ENCODE measurements around the gene FAM110D. TPM values are rescaled to one million over a fixed set of nuclear protein-coding genes. Genes with fewer than 3 reads are reported as not detected.

The FAM110D gene
- total and polyA plus RNA-seq, 2 of the 8 experiments (the other 6 are each of a cell fraction or from before 2014, with no cell fraction given) = 0.21 to 0.48 TPM

- ChIA-PET POLR2A (ENCODE audit: partially characterized antibody) (no interaction called here), CTCF (ENCODE audit: partially characterized antibody) (interaction anchor here (0.6 to 1.4 kb wide), 4 partner anchors 12 to 296 kb away, joined by 3 to 14 read pairs (median 4); no protein-coding TSS in a partner anchor)
- no peak for FAIRE-seq
- H3K23me2 ChIP-seq (ENCODE audit: low read depth, low read length) = no peaks in the 10 kb centered on the region; the same call in 1 of the 2 replicates
- TF ChIP-seq SAP30 (IDR thresholded peaks at IDR 0.05; ENCODE audit: insufficient read depth, insufficient replicate concordance, low read length) = no peak
- no peak for TF ChIP-seq FOSL1 (IDR thresholded peaks at IDR 0.05; ENCODE audit: insufficient read depth, low read depth, low read length)
- TF ChIP-seq SP4 (IDR thresholded peaks at IDR 0.05; ENCODE audit: low read length) = no peak
- TF ChIP-seq CEBPB (IDR thresholded peaks at IDR 0.05; ENCODE audit: low read depth, low read length) = no peak
- TF ChIP-seq HDAC2 (IDR thresholded peaks at IDR 0.05; ENCODE audit: borderline replicate concordance in 1 of 2, low read depth in 2 of 2, low read length in 2 of 2) = no peak
- no peak for TF ChIP-seq ASH2L (IDR thresholded peaks at IDR 0.05; ENCODE audit: low read length)
- TF ChIP-seq CHD2 (IDR thresholded peaks at IDR 0.05; ENCODE audit: low read length) = no peak
- no peak overlapping the region for H2BK5ac ChIP-seq (ENCODE audit: low read depth, low read length)
- H3K27me3 ChIP-seq (replicated peaks in 1 of 4; ENCODE audit: control insufficient read depth in 3 of 4, extremely low read depth in 1 of 4, insufficient read depth in 3 of 4, low read length in 3 of 4) = no peaks in the 10 kb centered on the region
- no peak overlapping the region for H3K23ac ChIP-seq (ENCODE audit: insufficient read length)
- no peak overlapping the region for H3K56ac ChIP-seq (replicated peaks; ENCODE audit: insufficient read length, low read depth, low read length)
- H4K20me1 ChIP-seq (replicated peaks in 1 of 2; ENCODE audit: control insufficient read depth in 1 of 2, insufficient read depth in 2 of 2, low read length in 2 of 2) = no peaks in the 10 kb centered on the region
- no peak overlapping the region for H3K4me3 ChIP-seq (ENCODE audit: extremely low read depth in 1 of 4, insufficient read depth in 2 of 4, low read depth in 3 of 4, low read length in 4 of 4)
- H4K91ac ChIP-seq (replicated peaks; ENCODE audit: insufficient read length, low read length) = no peak overlapping the region
- no peak overlapping the region for H4K8ac ChIP-seq (ENCODE audit: extremely low read depth, insufficient read depth, low read length)
- no peaks in the 10 kb centered on the region for H3K36me3 ChIP-seq (ENCODE audit: control insufficient read depth in 2 of 4, insufficient read depth in 4 of 4, low read length in 3 of 4)
- H2BK15ac ChIP-seq (ENCODE audit: low read length) = no peak overlapping the region
- H3K27ac ChIP-seq (ENCODE audit: low read depth, low read length) = no peak overlapping the region
- no peak overlapping the region for H2AK5ac ChIP-seq (ENCODE audit: low read depth, low read length)
- H3K9me3 ChIP-seq (ENCODE audit: insufficient read depth in 2 of 2, low read depth in 1 of 2, low read length in 1 of 2) = no peaks in the 10 kb centered on the region
- H3K79me1 ChIP-seq (ENCODE audit: low read depth, low read length) = no peaks in the 10 kb centered on the region
- no peak overlapping the region for H2BK12ac ChIP-seq (ENCODE audit: low read depth, low read length)
- H3K14ac ChIP-seq (ENCODE audit: insufficient read length) = no peak overlapping the region
- H2BK20ac ChIP-seq (ENCODE audit: low read length) = no peak overlapping the region
- no peaks in the 10 kb centered on the region for H3K4me1 ChIP-seq (replicated peaks in 1 of 4; ENCODE audit: control insufficient read depth in 3 of 4, insufficient read depth in 4 of 4, low read length in 3 of 4)
- no peak overlapping the region for H3K18ac ChIP-seq (ENCODE audit: extremely low read depth, low read length)
- H2AFZ ChIP-seq (ENCODE audit: low read length) = no peak overlapping the region
- H3K4ac ChIP-seq (replicated peaks; ENCODE audit: insufficient read length, low read depth, low read length) = no peak overlapping the region
- 73% methylated on average over 1 of the region's 1 CpG; no CpG with 5 or more reads in 1 of the 2 experiments for whole genome bisulfite sequencing, 2 experiments (ENCODE audit: extremely low coverage in 1 of 2, insufficient coverage in 1 of 2, insufficient read length in 1 of 2, insufficient replicate concordance in 2 of 2, low coverage in 1 of 2, low lambda C conversion rate in 2 of 2, missing lambda C conversion rate in 1 of 2)
- peak in 1 of 2 experiments; percentile 22 for DNase-seq (ENCODE audit: low read depth in 1 of 2, low spot score in 2 of 2)
- H4K5ac ChIP-seq (ENCODE audit: insufficient read length, low read depth, low read length) = no peak overlapping the region
- H3K4me2 ChIP-seq (ENCODE audit: insufficient read depth in 1 of 2, low read depth in 2 of 2, low read length in 2 of 2) = no peak overlapping the region
- no peak overlapping the region for H2BK120ac ChIP-seq (replicated peaks; ENCODE audit: low read depth, low read length)
- no peak overlapping the region for H3K9ac ChIP-seq (replicated peaks in 1 of 4; ENCODE audit: extremely low read depth in 1 of 4, low read depth in 3 of 4, low read length in 3 of 4)
- H3K79me2 ChIP-seq (ENCODE audit: control insufficient read depth in 1 of 2, insufficient read depth in 2 of 2, low read length in 2 of 2) = no peaks in the 10 kb centered on the region
These were observed 28.2 kb upstream of the FAM110D start for GRCh38 chr1:26130695-26131094.
